Measurements from ENCODE around the gene IL12RB1.

The IL12RB1 gene

DNA sequence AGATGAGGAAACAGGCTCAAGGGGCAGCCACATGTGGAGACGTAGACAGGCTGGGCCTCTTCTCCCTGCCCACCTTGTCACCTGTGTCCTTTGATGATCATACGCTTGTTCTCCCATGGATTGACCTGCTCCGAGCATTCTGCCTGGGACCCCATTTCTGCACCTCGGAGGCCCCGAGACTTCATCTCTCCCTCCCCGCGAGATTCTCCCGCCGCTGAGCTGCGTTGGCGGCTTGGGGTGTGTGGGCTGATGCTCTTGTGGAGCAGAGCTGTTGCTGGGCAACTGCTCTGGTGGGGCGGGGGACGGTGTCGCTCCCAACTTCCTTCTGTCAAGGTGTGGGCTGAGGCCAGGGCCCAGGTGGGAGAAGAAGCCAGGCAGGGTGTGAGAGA, 33.0 kb upstream of the IL12RB1 start:
- Histone ChIP-seq H3K79me2 (ENCODE audit: control insufficient read depth, low read length) (peaks cover 18% of the 10 kb centered on the region), H3K9me2 (replicated peaks; ENCODE audit: control insufficient read depth, low read length) (no peaks in the 10 kb centered on the region), H3K4me3 (ENCODE audit: low read length) (peak overlapping the region; percentile 89), H3F3A (ENCODE audit: control insufficient read depth, insufficient read depth) (peaks cover 10% of the 10 kb centered on the region), H3K4me1 (ENCODE audit: control insufficient read depth, low read length) (peaks cover 29% of the 10 kb centered on the region), H3K27ac (ENCODE audit: low read depth, low read length) (0 out of 2 replicates have a peak overlapping the region, but pooled peaks have one; percentile 18), H3K27me3 (ENCODE audit: control insufficient read depth, low read length) (no peaks in the 10 kb centered on the region), H3K9me3 (ENCODE audit: control insufficient read depth, insufficient read depth, low read length) (no peaks in the 10 kb centered on the region), H3K4me2 (ENCODE audit: low read length) (peak overlapping the region; percentile 97), H3K36me3 (ENCODE audit: control insufficient read depth, low read length) (peaks cover 25% of the 10 kb centered on the region), H4K20me1 (ENCODE audit: control insufficient read depth, insufficient read depth, low read depth, low read length) (no peaks in the 10 kb centered on the region; the same call in 1 of the 2 replicates)
- TF ChIP-seq, protein P1, sequence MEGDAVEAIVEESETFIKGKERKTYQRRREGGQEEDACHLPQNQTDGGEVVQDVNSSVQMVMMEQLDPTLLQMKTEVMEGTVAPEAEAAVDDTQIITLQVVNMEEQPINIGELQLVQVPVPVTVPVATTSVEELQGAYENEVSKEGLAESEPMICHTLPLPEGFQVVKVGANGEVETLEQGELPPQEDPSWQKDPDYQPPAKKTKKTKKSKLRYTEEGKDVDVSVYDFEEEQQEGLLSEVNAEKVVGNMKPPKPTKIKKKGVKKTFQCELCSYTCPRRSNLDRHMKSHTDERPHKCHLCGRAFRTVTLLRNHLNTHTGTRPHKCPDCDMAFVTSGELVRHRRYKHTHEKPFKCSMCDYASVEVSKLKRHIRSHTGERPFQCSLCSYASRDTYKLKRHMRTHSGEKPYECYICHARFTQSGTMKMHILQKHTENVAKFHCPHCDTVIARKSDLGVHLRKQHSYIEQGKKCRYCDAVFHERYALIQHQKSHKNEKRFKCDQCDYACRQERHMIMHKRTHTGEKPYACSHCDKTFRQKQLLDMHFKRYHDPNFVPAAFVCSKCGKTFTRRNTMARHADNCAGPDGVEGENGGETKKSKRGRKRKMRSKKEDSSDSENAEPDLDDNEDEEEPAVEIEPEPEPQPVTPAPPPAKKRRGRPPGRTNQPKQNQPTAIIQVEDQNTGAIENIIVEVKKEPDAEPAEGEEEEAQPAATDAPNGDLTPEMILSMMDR (IDR thresholded peaks at IDR 0.05; ENCODE audit: low read depth, low read length, poor library complexity, severe bottlenecking) = no peak
- no peak for TF ChIP-seq EZH2phosphoT487 (IDR thresholded peaks at IDR 0.05; ENCODE audit: borderline replicate concordance, low read length)

DNA sequence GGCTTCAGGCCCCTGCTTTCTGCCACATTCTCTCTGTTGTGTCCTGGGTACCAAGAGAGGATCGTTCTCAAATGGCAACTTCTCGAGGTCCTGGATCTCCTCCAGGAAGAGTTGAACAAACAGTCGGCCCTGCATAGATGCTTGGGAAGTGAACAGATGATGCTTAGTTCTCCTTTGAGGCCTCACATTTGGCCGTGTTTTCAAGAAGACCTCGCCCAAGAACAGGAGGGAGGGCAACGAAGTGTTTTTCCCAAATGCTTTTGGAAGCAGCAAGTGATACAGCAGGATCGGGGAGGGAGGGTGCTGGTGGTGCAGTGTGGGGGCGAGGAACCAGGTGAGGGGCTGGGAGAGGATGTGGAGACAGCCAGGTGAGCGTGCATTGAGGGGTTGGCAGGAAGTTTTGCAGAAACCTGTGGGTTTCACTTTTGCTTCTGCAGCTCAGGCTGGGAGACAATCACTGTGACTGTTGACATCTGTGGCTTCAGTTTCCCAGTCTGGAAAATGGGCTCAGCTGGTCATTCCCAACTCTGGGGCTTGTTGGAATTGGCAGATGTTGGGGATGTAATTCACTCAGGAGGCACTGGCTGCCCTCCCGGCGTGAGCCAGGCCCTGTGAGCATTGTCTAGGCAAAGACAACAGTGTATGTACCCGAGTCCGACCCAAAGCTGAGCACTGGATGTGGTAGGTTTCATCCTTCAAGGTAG, 32.4 kb upstream of the IL12RB1 start:
- H3K27me3 ChIP-seq (ENCODE audit: control insufficient read depth, low read length) = no peaks in the 10 kb centered on the region
- peaks cover 10% of the 10 kb centered on the region for H3F3A ChIP-seq (ENCODE audit: control insufficient read depth, insufficient read depth)
- no peaks in the 10 kb centered on the region; the same call in 1 of the 2 replicates for H4K20me1 ChIP-seq (ENCODE audit: control insufficient read depth, insufficient read depth, low read depth, low read length)
- H3K9me3 ChIP-seq (ENCODE audit: control insufficient read depth, insufficient read depth, low read length) = no peaks in the 10 kb centered on the region
- H3K36me3 ChIP-seq (ENCODE audit: control insufficient read depth, low read length) = peaks cover 25% of the 10 kb centered on the region
- H3K79me2 ChIP-seq (ENCODE audit: control insufficient read depth, low read length) = peaks cover 18% of the 10 kb centered on the region
- peak overlapping the region; percentile 97 for H3K4me2 ChIP-seq (ENCODE audit: low read length)
- TF ChIP-seq, protein P1 (IDR thresholded peaks at IDR 0.05; ENCODE audit: low read depth, low read length, poor library complexity, severe bottlenecking) = no peak
- TF ChIP-seq EZH2phosphoT487 (IDR thresholded peaks at IDR 0.05; ENCODE audit: borderline replicate concordance, low read length) = no peak
- no peaks in the 10 kb centered on the region for H3K9me2 ChIP-seq (replicated peaks; ENCODE audit: control insufficient read depth, low read length)
- peaks cover 29% of the 10 kb centered on the region for H3K4me1 ChIP-seq (ENCODE audit: control insufficient read depth, low read length)
- H3K4me3 ChIP-seq (ENCODE audit: low read length) = peak overlapping the region; percentile 89
- H3K27ac ChIP-seq (ENCODE audit: low read depth, low read length) = peak overlapping the region; percentile 18; the same call in 1 of the 2 replicates

DNA sequence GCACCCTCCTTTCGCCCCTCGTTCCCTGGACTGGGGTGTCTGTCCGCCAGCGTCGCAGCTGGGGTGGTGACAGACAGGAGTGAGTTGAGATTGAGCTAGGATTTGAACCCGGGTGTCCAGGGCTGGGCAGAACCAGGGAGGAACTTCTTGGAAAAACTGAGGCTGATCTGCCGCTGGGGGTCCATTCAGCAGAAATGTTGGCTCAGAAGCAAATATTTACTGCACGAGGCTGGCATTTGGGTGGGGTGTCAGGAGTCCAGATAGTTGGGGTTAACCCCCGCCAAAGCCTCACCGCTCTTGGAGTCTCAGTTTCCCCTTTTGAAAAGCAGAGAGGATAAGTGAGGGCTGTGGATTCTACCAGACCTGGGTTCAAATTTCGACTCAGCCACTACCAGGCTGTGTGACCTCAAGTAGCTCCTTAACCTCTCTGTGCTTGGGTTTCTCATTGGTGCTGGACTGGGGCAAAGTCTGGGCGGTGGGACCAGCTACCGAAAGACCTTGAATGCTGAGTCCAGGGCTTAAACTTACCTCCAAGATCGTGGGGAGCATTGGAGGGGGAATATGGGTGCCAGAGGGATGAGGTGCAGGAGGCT, 31.8 kb upstream of the IL12RB1 start:
- Histone ChIP-seq H3K27me3 (ENCODE audit: control insufficient read depth, low read length) (no peaks in the 10 kb centered on the region), H3F3A (ENCODE audit: control insufficient read depth, insufficient read depth) (peaks cover 10% of the 10 kb centered on the region), H4K20me1 (ENCODE audit: control insufficient read depth, insufficient read depth, low read depth, low read length) (no peaks in the 10 kb centered on the region; the same call in 1 of the 2 replicates), H3K9me2 (replicated peaks; ENCODE audit: control insufficient read depth, low read length) (no peaks in the 10 kb centered on the region), H3K4me2 (ENCODE audit: low read length) (peak overlapping the region; percentile 97), H3K27ac (ENCODE audit: low read depth, low read length) (peak overlapping the region; percentile 18; the same call in 1 of the 2 replicates), H3K4me3 (ENCODE audit: low read length) (peak overlapping the region; percentile 89), H3K79me2 (ENCODE audit: control insufficient read depth, low read length) (peaks cover 18% of the 10 kb centered on the region), H3K9me3 (ENCODE audit: control insufficient read depth, insufficient read depth, low read length) (no peaks in the 10 kb centered on the region), H3K36me3 (ENCODE audit: control insufficient read depth, low read length) (peaks cover 22% of the 10 kb centered on the region), H3K4me1 (ENCODE audit: control insufficient read depth, low read length) (peaks cover 29% of the 10 kb centered on the region)
- TF ChIP-seq EZH2phosphoT487 (IDR thresholded peaks at IDR 0.05; ENCODE audit: borderline replicate concordance, low read length) = no peak
- TF ChIP-seq, protein P1 (IDR thresholded peaks at IDR 0.05; ENCODE audit: low read depth, low read length, poor library complexity, severe bottlenecking) = no peak
